SK-N-SH (cell line): ENCODE measurements around the gene WDR17.

ENCODE experiments used
- CTCF ChIP-seq: fragments of 200-600 bp; sonication (generic); IDR thresholded peaks from 2 replicates; pipeline ENCODE4 v1.6.1; 2017; ENCODE audit warnings: antibody characterized with exemption, mild to moderate bottlenecking, moderate library complexity
- RCOR1 ChIP-seq: fragments of 150-350 bp; IDR thresholded peaks from 2 replicates; pipeline ENCODE4 v1.6.1; 2017; ENCODE audit warnings: antibody characterized with exemption, low read length

GRCh38 chr4:176043838-176044588 lies 21.6 kb upstream of the WDR17 start:
- TF ChIP-seq CTCF = no peak
- no peak for TF ChIP-seq RCOR1
